Measurements from ENCODE around the gene PDGFC. TPM values are rescaled to one million over a fixed set of nuclear protein-coding genes. Genes with fewer than 3 reads are reported as not detected.

PDGFC gene
- total RNA-seq, 1 experiment from 2014 or later: 4.5 TPM

GRCh38 chr4:156971165-156971675, 379 bp downstream of the PDGFC start:
- peaks cover 2% of the 10 kb centered on the region; the same call in 1 of the 2 replicates for H3K27me3 ChIP-seq (ENCODE audit: insufficient read depth, low read length)
- no peak overlapping the region for H3K23ac ChIP-seq (ENCODE audit: insufficient read length, low read depth, low read length)
- no peak overlapping the region for H3K4ac ChIP-seq (ENCODE audit: low read depth, low read length)
- H3K27ac ChIP-seq (ENCODE audit: insufficient read length, low read depth, low read length): no peak overlapping the region
- H3K56ac ChIP-seq (ENCODE audit: insufficient read length, low read depth, low read length): no peak overlapping the region
- no peaks in the 10 kb centered on the region for H3K9me3 Mint-ChIP-seq
- no peak overlapping the region for H3K27ac Mint-ChIP-seq
- peak; percentile 49 for DNase-seq
- no peak overlapping the region for H2AK5ac ChIP-seq (ENCODE audit: insufficient read length, low read length)
- H3T11ph ChIP-seq (ENCODE audit: low read length): no peak overlapping the region
- peak overlapping the region; percentile 99 for H3K4me2 ChIP-seq (ENCODE audit: insufficient read depth, insufficient read length, low read length)
- 0 out of 2 replicates have a peak, but pooled peaks cover 4% of the 10 kb centered on the region for H3K4me1 ChIP-seq (ENCODE audit: insufficient read depth, low read length)
- no peak overlapping the region for H2BK120ac ChIP-seq (ENCODE audit: low read depth, low read length, poor library complexity, severe bottlenecking)
- no peaks in the 10 kb centered on the region for H3K79me1 ChIP-seq (ENCODE audit: insufficient read depth, low read depth, low read length, poor library complexity, severe bottlenecking)
- no CpG with 5 or more reads among the region's 51 CpGs for WGBS (ENCODE audit: extremely low coverage, insufficient read length, low lambda C conversion rate)
- no peak overlapping the region for H2BK15ac ChIP-seq (ENCODE audit: low read depth, low read length)
- no peak overlapping the region for H2AFZ ChIP-seq (ENCODE audit: low read length)
- peaks cover 23 to 28% of the 10 kb centered on the region in 2 experiments for H3K4me1 Mint-ChIP-seq
- H3K9ac ChIP-seq (ENCODE audit: extremely low read depth, insufficient read length, low read length): peak overlapping the region; percentile 53
- H3K23me2 ChIP-seq (ENCODE audit: insufficient read length, low read depth, low read length, poor library complexity, severe bottlenecking): peaks cover 14% of the 10 kb centered on the region
- H4K8ac ChIP-seq (replicated peaks; ENCODE audit: insufficient read length, low read depth, low read length): no peak overlapping the region
- peaks cover 27% of the 10 kb centered on the region for H3K27me3 Mint-ChIP-seq (ENCODE audit: low read depth)
- H4K20me1 ChIP-seq (ENCODE audit: control insufficient read depth, insufficient read depth, insufficient read length): no peaks in the 10 kb centered on the region
- no peak for TF ChIP-seq CTCF (conservative IDR thresholded peaks at IDR 0.05)
- H2BK5ac ChIP-seq (ENCODE audit: insufficient read length, low read length): no peak overlapping the region
- peak overlapping the region; percentile 82 for H3K14ac ChIP-seq (ENCODE audit: insufficient read depth, low read length)
- peak overlapping the region; percentile 84 for H3K18ac ChIP-seq (ENCODE audit: insufficient read length, low read depth, low read length)
- no peaks in the 10 kb centered on the region for H3K79me2 ChIP-seq (ENCODE audit: insufficient read depth, low read length)
- H4K5ac ChIP-seq (ENCODE audit: insufficient read length, low read depth, low read length): no peak overlapping the region
- no peak overlapping the region for H2BK12ac ChIP-seq (ENCODE audit: insufficient read length, low read depth, low read length)
- no peaks in the 10 kb centered on the region for H3K36me3 Mint-ChIP-seq (ENCODE audit: insufficient read depth in 1 of 3, low read depth in 3 of 3)
- H4K91ac ChIP-seq (ENCODE audit: insufficient read length, low read depth, low read length): no peak overlapping the region
- peak overlapping the region; percentile 74 to 94 for H3K4me3 Mint-ChIP-seq
- H2BK20ac ChIP-seq (ENCODE audit: low read depth, low read length, poor library complexity, severe bottlenecking): no peak overlapping the region
- H3K9me3 ChIP-seq (ENCODE audit: control insufficient read depth, low read depth, low read length): no peaks in the 10 kb centered on the region
